A549 (cell line): ENCODE data around the gene GABRA4. TPM values are rescaled to one million over a fixed set of nuclear protein-coding genes. Genes with fewer than 3 reads are reported as not detected.

ENCODE experiments used
- ATAC-seq, 2 experiments: fragments of 200-7000 bp in 1 of 2; fragments of >200 bp in 1 of 2; cut with Nextera tagmentation in 1 of 2; cut with Tn5 transposase in 1 of 2; 3 replicates each; pipeline versions ENCODE4 v1.8.0 to v1.9.1; 2018 to 2020; ENCODE audit warnings: mild to moderate bottlenecking in 1 of 2, moderate library complexity in 1 of 2
- CTCF ChIA-PET: fragments of 300-600 bp; sonication (Branson Sonifier 250); formaldehyde crosslinking; extraction: SDS; loops from one replicate; lab custom pipeline; 2021; ENCODE audit warnings: antibody characterized with exemption, inconsistent platforms; lab: Yijun Ruan, JAX
- POLR2A ChIA-PET: fragments of 350-600 bp; formaldehyde crosslinking; extraction: SDS; loops from one replicate; lab custom pipeline; 2021; ENCODE audit warnings: antibody characterized with exemption, inconsistent platforms; lab: Yijun Ruan, JAX
- DNase-seq, 2 experiments: peaks; one replicate each; pipeline versions ENCODE4 v3.0.0 to v3.0.0-alpha.2; 2011 to 2016; ENCODE audit warnings: low read depth in 1 of 2, low spot score in 1 of 2
- FAIRE-seq: peaks from 2 replicates; lab custom pipeline; 2011; peaks lifted over from hg19 to GRCh38; lab: Jason Lieb, UNC
- H3K27ac ChIP-seq, 2 experiments: fragments of >200 bp; sonication (Bioruptor Twin); formaldehyde crosslinking; 3 replicates each; pipeline ENCODE4 v1.5.1; 2016 to 2017
- H3K4me1 ChIP-seq: fragments of >200 bp; sonication (Bioruptor Twin); formaldehyde crosslinking; 3 replicates; pipeline ENCODE4 v1.6.1; 2016
- H3K4me2 ChIP-seq: fragments of >200 bp; sonication (Bioruptor Twin); formaldehyde crosslinking; 3 replicates; pipeline ENCODE4 v1.6.1; 2016
- H3K4me3 ChIP-seq: fragments of >200 bp; sonication (Bioruptor Twin); formaldehyde crosslinking; 3 replicates; pipeline ENCODE4 v1.5.1; 2016
- H3K9me3 ChIP-seq: fragments of >200 bp; sonication (Bioruptor Twin); formaldehyde crosslinking; 3 replicates; pipeline ENCODE4 v1.6.1; 2016
- CBX8 ChIP-seq: fragments of 200-600 bp; sonication (generic); IDR thresholded peaks from 2 replicates; pipeline ENCODE4 v1.6.1; 2016
- CHD2 ChIP-seq: fragments of 150-350 bp; IDR thresholded peaks from 2 replicates; pipeline ENCODE4 v1.6.1; 2014; ENCODE audit warnings: low read length; ENCODE audit not compliant: partially characterized antibody
- E2F6 ChIP-seq: IDR thresholded peaks from 2 replicates; pipeline ENCODE4 v1.6.1; 2012; ENCODE audit warnings: low read depth, borderline replicate concordance
- EHMT2 ChIP-seq: fragments of 200-600 bp; sonication (generic); IDR thresholded peaks from 2 replicates; pipeline ENCODE4 v1.6.1; 2016; ENCODE audit warnings: antibody characterized with exemption, low read depth, mild to moderate bottlenecking, moderate library complexity
- ELK1 ChIP-seq: fragments of 150-350 bp; IDR thresholded peaks from 2 replicates; pipeline ENCODE4 v1.6.1; 2014; ENCODE audit warnings: low read depth, mild to moderate bottlenecking, low read length
- EP300 ChIP-seq, 2 experiments: fragments of >200 bp; sonication (Bioruptor Twin); formaldehyde crosslinking; IDR thresholded peaks; 2 replicates in 1 of 2; 3 replicates in 1 of 2; pipeline ENCODE4 v1.6.1; 2016 to 2017
- ESRRA ChIP-seq: fragments of 150-350 bp; IDR thresholded peaks from 2 replicates; pipeline ENCODE4 v1.6.1; 2014; ENCODE audit warnings: mild to moderate bottlenecking, low read length, borderline replicate concordance
- FOSB ChIP-seq: fragments of 250-450 bp; sonication (Bioruptor Pico); IDR thresholded peaks from 2 replicates; pipeline ENCODE4 v1.5.0; 2020; ENCODE audit warnings: mild to moderate bottlenecking, moderate library complexity
- HDAC2 ChIP-seq: fragments of 200-600 bp; sonication (generic); IDR thresholded peaks from 2 replicates; pipeline ENCODE4 v1.6.1; 2016
- HMGXB4 ChIP-seq: fragments of 250-450 bp; sonication (Bioruptor Pico); IDR thresholded peaks from 2 replicates; pipeline ENCODE4 v1.5.0; 2021; ENCODE audit warnings: mild to moderate bottlenecking, moderate library complexity, borderline replicate concordance
- HOXA7 ChIP-seq: fragments of 250-450 bp; sonication (Bioruptor Pico); IDR thresholded peaks from 2 replicates; pipeline ENCODE4 v1.5.0; 2020; ENCODE audit warnings: mild to moderate bottlenecking, moderate library complexity
- HOXB5 ChIP-seq: fragments of 250-450 bp; sonication (Bioruptor Pico); IDR thresholded peaks from 2 replicates; pipeline ENCODE4 v1.5.0; 2020; ENCODE audit warnings: mild to moderate bottlenecking, moderate library complexity
- JUNB ChIP-seq: fragments of >200 bp; sonication (Bioruptor Twin); formaldehyde crosslinking; IDR thresholded peaks from 2 replicates; pipeline ENCODE4 v1.6.1; 2016
- KDM1A ChIP-seq: fragments of 200-600 bp; sonication (generic); IDR thresholded peaks from 2 replicates; pipeline ENCODE4 v1.6.1; 2016; ENCODE audit warnings: low read depth, mild to moderate bottlenecking
- KDM5A ChIP-seq: fragments of 200-600 bp; sonication (generic); IDR thresholded peaks from 2 replicates; pipeline ENCODE4 v1.6.1; 2016; ENCODE audit warnings: antibody characterized with exemption, mild to moderate bottlenecking
- MAFK ChIP-seq: fragments of 450-650 bp; IDR thresholded peaks from 2 replicates; pipeline ENCODE4 v1.6.1; 2014; ENCODE audit not compliant: partially characterized antibody
- MAX ChIP-seq: IDR thresholded peaks from 2 replicates; pipeline ENCODE4 v1.6.1; 2012
- MAZ ChIP-seq: fragments of 150-350 bp; IDR thresholded peaks from 2 replicates; pipeline ENCODE4 v1.6.1; 2014; ENCODE audit warnings: antibody characterized with exemption, low read depth, low read length, borderline replicate concordance
- NPAS2 ChIP-seq: fragments of 250-450 bp; sonication (Bioruptor Pico); IDR thresholded peaks from 2 replicates; pipeline ENCODE4 v1.8.0; 2022; ENCODE audit warnings: mild to moderate bottlenecking, moderate library complexity, borderline replicate concordance
- NR3C1 ChIP-seq: fragments of >200 bp; sonication (Bioruptor Twin); formaldehyde crosslinking; IDR thresholded peaks from 3 replicates; pipeline ENCODE4 v1.6.1; 2017
- PBX3 ChIP-seq: IDR thresholded peaks from 2 replicates; pipeline ENCODE4 v1.6.1; 2012
- PHF8 ChIP-seq: fragments of 200-600 bp; sonication (generic); IDR thresholded peaks from 2 replicates; pipeline ENCODE4 v1.6.1; 2016; ENCODE audit warnings: low read depth, mild to moderate bottlenecking, antibody characterized with exemption, moderate library complexity, borderline replicate concordance
- RFX5 ChIP-seq: fragments of 450-650 bp; IDR thresholded peaks from 2 replicates; pipeline ENCODE4 v1.7.1; 2014; ENCODE audit warnings: antibody characterized with exemption, mild to moderate bottlenecking, moderate library complexity
- RNF2 ChIP-seq: fragments of 200-600 bp; sonication (generic); IDR thresholded peaks from 2 replicates; pipeline ENCODE4 v1.6.1; 2016; ENCODE audit warnings: low read depth, mild to moderate bottlenecking, antibody characterized with exemption, moderate library complexity, borderline replicate concordance
- SREBF2 ChIP-seq: fragments of 450-650 bp; IDR thresholded peaks from 2 replicates; pipeline ENCODE4 v1.6.1; 2014; ENCODE audit warnings: mild to moderate bottlenecking, moderate library complexity
- ZFP36 ChIP-seq: fragments of 450-650 bp; IDR thresholded peaks from 2 replicates; pipeline ENCODE4 v1.6.1; 2014; ENCODE audit warnings: borderline replicate concordance; ENCODE audit not compliant: partially characterized antibody
- ZNF302 ChIP-seq: fragments of 250-450 bp; sonication (Bioruptor Pico); IDR thresholded peaks from 2 replicates; pipeline ENCODE4 v1.9.0; 2021; ENCODE audit warnings: inconsistent platforms, mild to moderate bottlenecking, moderate library complexity
- WGBS: methylation state at CpG from one replicate; pipeline ENCODE4 v1.1.6; 2017; ENCODE audit errors: missing lambda C conversion rate; 5-methylcytosine and 5-hydroxymethylcytosine counted together
- polyA plus RNA-seq, 4 experiments: library from polyadenylated mRNA; depleted of rRNA in 3 of 4; stranded (reverse); fragments of >200 nt; fragmentation: RNase III in 1 of 4; extraction: RNeasy Plus Mini Kit Qiagen cat#74134 plus additional on column Dnase treatment in 1 of 4; gene quantifications; 2 replicates in 3 of 4; 3 replicates in 1 of 4; pipeline ENCODE4 v1.2.3, GENCODE V29; 2011 to 2017

The GABRA4 gene
- polyA plus RNA-seq, 2 of the 4 experiments (the other 2 are of a cell fraction): not detected

GRCh38 chr4:46986922-46987638, 6.3 kb downstream of the GABRA4 start:
- DNase-seq (no peak), FAIRE-seq (no peak)
- no peak overlapping the region for H3K4me2 ChIP-seq
- H3K27ac ChIP-seq: no peak overlapping the region
- under 1% methylated on average over 3 of the region's 3 CpGs for WGBS
- no peak overlapping the region for H3K4me3 ChIP-seq
- H3K9me3 ChIP-seq: no peaks in the 10 kb centered on the region
- TF ChIP-seq JUNB: no peak
- TF ChIP-seq HOXA7 (CRISPR knock-in tag): no peak
- TF ChIP-seq HOXB5 (CRISPR knock-in tag): no peak
- no peak for TF ChIP-seq EP300 (IDR thresholded peaks at IDR 0.05)
- TF ChIP-seq CHD2: no peak
- no peak for TF ChIP-seq SREBF2
- TF ChIP-seq ZFP36: no peak
- no peak for TF ChIP-seq KDM5A
- no peak for TF ChIP-seq EHMT2
- TF ChIP-seq PHF8: no peak
- no peak for TF ChIP-seq RFX5
- no peak for TF ChIP-seq E2F6
- no peak for TF ChIP-seq RNF2
- TF ChIP-seq ZNF302 (CRISPR knock-in tag): no peak
- no peak for TF ChIP-seq NR3C1
- no peak for TF ChIP-seq KDM1A
- no peak for TF ChIP-seq MAX
- TF ChIP-seq ESRRA: no peak
- no peak for TF ChIP-seq PBX3
- TF ChIP-seq HMGXB4 (CRISPR knock-in tag): no peak
- TF ChIP-seq, all 56 proteins: peak for 0
- H3K4me1 ChIP-seq: no peaks in the 10 kb centered on the region
- ChIA-PET POLR2A (no interaction called here), CTCF (interaction anchor here (0.9 kb wide), 1 partner anchor 12 kb away, joined by 4 read pairs; no protein-coding TSS in a partner anchor)
- no peak for ATAC-seq

- 0% methylated on average over 1 of the region's 1 CpG for WGBS
- Histone ChIP-seq H3K9me3 (no peaks in the 10 kb centered on the region), H3K4me2 (no peak overlapping the region), H3K4me1 (no peaks in the 10 kb centered on the region), H3K27ac (no peak overlapping the region), H3K4me3 (no peak overlapping the region)
- ATAC-seq (no peak), DNase-seq (no peak), FAIRE-seq (no peak)
- no peak for TF ChIP-seq CBX8
- no peak for TF ChIP-seq EHMT2
- TF ChIP-seq MAFK: no peak
- no peak for TF ChIP-seq FOSB
- TF ChIP-seq NPAS2 (CRISPR knock-in tag): no peak
- TF ChIP-seq MAX: no peak
- TF ChIP-seq KDM5A: no peak
- TF ChIP-seq ELK1: no peak
- no peak for TF ChIP-seq MAZ
- no peak for TF ChIP-seq HDAC2
- POLR2A ChIA-PET: no interaction called here
- CTCF ChIA-PET: no interaction called here
These were observed 8.6 kb downstream of the GABRA4 start for GRCh38 chr4:46984781-46985180.
